ENCODE results near the gene SLC37A3. TPM values are rescaled to one million over a fixed set of nuclear protein-coding genes. Genes with fewer than 3 reads are reported as not detected.

The SLC37A3 gene
- total RNA-seq, 1 experiment from 2014 or later = 52.7 TPM

DNA sequence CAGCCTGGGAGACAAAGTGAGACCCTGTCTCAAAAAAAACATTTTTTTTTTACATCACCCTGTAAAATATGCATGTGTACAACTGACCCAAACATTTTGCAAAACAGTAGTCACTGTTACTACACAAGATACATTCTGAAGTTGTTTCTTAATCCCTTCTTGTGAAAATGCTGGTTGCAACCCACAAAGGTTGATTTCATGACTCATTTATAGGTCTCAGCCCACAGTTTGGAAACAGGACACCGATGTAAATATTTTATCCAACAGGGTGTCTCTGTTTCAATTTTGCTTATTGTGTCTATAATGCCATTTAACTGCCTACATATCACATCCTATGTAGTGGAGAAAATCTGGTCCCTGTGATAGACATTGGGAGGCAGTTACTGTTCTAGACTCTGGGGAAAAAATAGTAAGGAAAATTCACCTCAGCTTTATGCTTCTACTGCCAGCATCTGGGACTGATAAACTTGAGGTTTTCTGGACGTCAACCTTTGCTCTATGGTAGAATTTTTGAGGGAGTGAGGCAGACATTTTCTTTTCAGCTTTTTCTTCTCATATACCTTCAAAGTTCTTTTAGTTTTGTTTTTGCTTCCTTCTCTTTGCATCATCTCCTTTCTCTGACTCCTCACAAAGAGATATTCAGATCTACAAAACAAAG lies 4.0 kb upstream of the SLC37A3 start:
- no peak for DNase-seq
- no peak overlapping the region for H4K8ac ChIP-seq (replicated peaks; ENCODE audit: insufficient read length, low read depth, low read length)
- TF ChIP-seq, protein P1, sequence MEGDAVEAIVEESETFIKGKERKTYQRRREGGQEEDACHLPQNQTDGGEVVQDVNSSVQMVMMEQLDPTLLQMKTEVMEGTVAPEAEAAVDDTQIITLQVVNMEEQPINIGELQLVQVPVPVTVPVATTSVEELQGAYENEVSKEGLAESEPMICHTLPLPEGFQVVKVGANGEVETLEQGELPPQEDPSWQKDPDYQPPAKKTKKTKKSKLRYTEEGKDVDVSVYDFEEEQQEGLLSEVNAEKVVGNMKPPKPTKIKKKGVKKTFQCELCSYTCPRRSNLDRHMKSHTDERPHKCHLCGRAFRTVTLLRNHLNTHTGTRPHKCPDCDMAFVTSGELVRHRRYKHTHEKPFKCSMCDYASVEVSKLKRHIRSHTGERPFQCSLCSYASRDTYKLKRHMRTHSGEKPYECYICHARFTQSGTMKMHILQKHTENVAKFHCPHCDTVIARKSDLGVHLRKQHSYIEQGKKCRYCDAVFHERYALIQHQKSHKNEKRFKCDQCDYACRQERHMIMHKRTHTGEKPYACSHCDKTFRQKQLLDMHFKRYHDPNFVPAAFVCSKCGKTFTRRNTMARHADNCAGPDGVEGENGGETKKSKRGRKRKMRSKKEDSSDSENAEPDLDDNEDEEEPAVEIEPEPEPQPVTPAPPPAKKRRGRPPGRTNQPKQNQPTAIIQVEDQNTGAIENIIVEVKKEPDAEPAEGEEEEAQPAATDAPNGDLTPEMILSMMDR (conservative IDR thresholded peaks at IDR 0.05) = no peak
- no peaks in the 10 kb centered on the region for H3K27me3 ChIP-seq (ENCODE audit: insufficient read depth, low read length)
- no peak overlapping the region for H3K9ac ChIP-seq (ENCODE audit: extremely low read depth, insufficient read length, low read length)
- H3K4me2 ChIP-seq (ENCODE audit: insufficient read depth, insufficient read length, low read length) = no peak overlapping the region
- H4K91ac ChIP-seq (ENCODE audit: insufficient read length, low read depth, low read length) = no peak overlapping the region
- Mint-ChIP-seq H3K27me3 (ENCODE audit: low read depth) (no peaks in the 10 kb centered on the region), H3K9me3 (no peaks in the 10 kb centered on the region; a peak in 1 of 5 replicates), H3K36me3 (ENCODE audit: insufficient read depth in 1 of 3, low read depth in 3 of 3) (peaks cover 2 to 3% (median 3%) of the 10 kb centered on the region in 3 experiments; a peak in 5 of 7 replicates), H3K4me1 (peaks cover 20 to 34% of the 10 kb centered on the region in 2 experiments), H3K27ac (peak overlapping the region in 2 of 3 experiments; percentile 59 to 72; a peak in 4 of 7 replicates), H3K4me3 (no peak overlapping the region)
- no peak overlapping the region for H2BK120ac ChIP-seq (ENCODE audit: low read depth, low read length, poor library complexity, severe bottlenecking)
- no peak overlapping the region for H2AFZ ChIP-seq (ENCODE audit: low read length)
- no peak overlapping the region for H2BK12ac ChIP-seq (ENCODE audit: insufficient read length, low read depth, low read length)
- H2AK5ac ChIP-seq (ENCODE audit: insufficient read length, low read length) = no peak overlapping the region
- no peak overlapping the region for H4K5ac ChIP-seq (ENCODE audit: insufficient read length, low read depth, low read length)
- no peak overlapping the region for H3K27ac ChIP-seq (ENCODE audit: insufficient read length, low read depth, low read length)
- no peak overlapping the region for H3K18ac ChIP-seq (ENCODE audit: insufficient read length, low read depth, low read length)
- H3K79me2 ChIP-seq (ENCODE audit: insufficient read depth, low read length) = peaks cover 4% of the 10 kb centered on the region; the same call in 1 of the 2 replicates
- H2BK20ac ChIP-seq (ENCODE audit: low read depth, low read length, poor library complexity, severe bottlenecking) = no peak overlapping the region
- no peak overlapping the region for H3K56ac ChIP-seq (ENCODE audit: insufficient read length, low read depth, low read length)
- no peaks in the 10 kb centered on the region for H4K20me1 ChIP-seq (ENCODE audit: control insufficient read depth, insufficient read depth, insufficient read length)
- no peak overlapping the region for H2BK15ac ChIP-seq (ENCODE audit: low read depth, low read length)
- H3K23ac ChIP-seq (ENCODE audit: insufficient read length, low read depth, low read length) = no peak overlapping the region
- no CpG with 5 or more reads among the region's 2 CpGs for WGBS (ENCODE audit: extremely low coverage, insufficient read length, low lambda C conversion rate)
- no peak overlapping the region for H3K4ac ChIP-seq (ENCODE audit: low read depth, low read length)
- H3K9me3 ChIP-seq (ENCODE audit: control insufficient read depth, low read depth, low read length) = no peaks in the 10 kb centered on the region
- no peak overlapping the region for H2BK5ac ChIP-seq (ENCODE audit: insufficient read length, low read length)
- H3K23me2 ChIP-seq (ENCODE audit: insufficient read length, low read depth, low read length, poor library complexity, severe bottlenecking) = peaks cover 3% of the 10 kb centered on the region
- H3T11ph ChIP-seq (ENCODE audit: low read length) = no peak overlapping the region
- H3K14ac ChIP-seq (ENCODE audit: insufficient read depth, low read length) = no peak overlapping the region
- H3K4me1 ChIP-seq (ENCODE audit: insufficient read depth, low read length) = peaks cover 5% of the 10 kb centered on the region; the same call in 1 of the 2 replicates
- no peaks in the 10 kb centered on the region for H3K79me1 ChIP-seq (ENCODE audit: insufficient read depth, low read depth, low read length, poor library complexity, severe bottlenecking)

All from H9 (cell line).